A549 (cell line): ENCODE data around the gene RASGEF1C. TPM values are rescaled to one million over a fixed set of nuclear protein-coding genes. Genes with fewer than 3 reads are reported as not detected.

Experiments used
- ATAC-seq, 2 experiments: fragments of 200-7000 bp in 1 of 2; fragments of >200 bp in 1 of 2; cut with Nextera tagmentation in 1 of 2; cut with Tn5 transposase in 1 of 2; 3 replicates each; pipeline versions ENCODE4 v1.8.0 to v1.9.1; 2018 to 2020; ENCODE audit warnings: mild to moderate bottlenecking in 1 of 2, moderate library complexity in 1 of 2
- CTCF ChIA-PET: fragments of 300-600 bp; sonication (Branson Sonifier 250); formaldehyde crosslinking; extraction: SDS; loops from one replicate; lab custom pipeline; 2021; ENCODE audit warnings: antibody characterized with exemption, inconsistent platforms; lab: Yijun Ruan, JAX
- POLR2A ChIA-PET: fragments of 350-600 bp; formaldehyde crosslinking; extraction: SDS; loops from one replicate; lab custom pipeline; 2021; ENCODE audit warnings: antibody characterized with exemption, inconsistent platforms; lab: Yijun Ruan, JAX
- DNase-seq, 2 experiments: peaks; one replicate each; pipeline versions ENCODE4 v3.0.0 to v3.0.0-alpha.2; 2011 to 2016; ENCODE audit warnings: low read depth in 1 of 2, low spot score in 1 of 2
- FAIRE-seq: peaks from 2 replicates; lab custom pipeline; 2011; peaks lifted over from hg19 to GRCh38; lab: Jason Lieb, UNC
- H3K27ac ChIP-seq, 2 experiments: fragments of >200 bp; sonication (Bioruptor Twin); formaldehyde crosslinking; 3 replicates each; pipeline ENCODE4 v1.5.1; 2016 to 2017
- H3K4me1 ChIP-seq: fragments of >200 bp; sonication (Bioruptor Twin); formaldehyde crosslinking; 3 replicates; pipeline ENCODE4 v1.6.1; 2016
- H3K4me2 ChIP-seq: fragments of >200 bp; sonication (Bioruptor Twin); formaldehyde crosslinking; 3 replicates; pipeline ENCODE4 v1.6.1; 2016
- H3K4me3 ChIP-seq: fragments of >200 bp; sonication (Bioruptor Twin); formaldehyde crosslinking; 3 replicates; pipeline ENCODE4 v1.5.1; 2016
- H3K9me3 ChIP-seq: fragments of >200 bp; sonication (Bioruptor Twin); formaldehyde crosslinking; 3 replicates; pipeline ENCODE4 v1.6.1; 2016
- ATOH8 ChIP-seq: fragments of 250-450 bp; sonication (Bioruptor Pico); IDR thresholded peaks from 2 replicates; pipeline ENCODE4 v1.5.0; 2020; ENCODE audit warnings: low read depth, mild to moderate bottlenecking, moderate library complexity
- BHLHE40 ChIP-seq: IDR thresholded peaks from 2 replicates; pipeline ENCODE4 v1.6.1; 2012; ENCODE audit warnings: low read depth, low read length, inconsistent platforms
- CBX8 ChIP-seq: fragments of 200-600 bp; sonication (generic); IDR thresholded peaks from 2 replicates; pipeline ENCODE4 v1.6.1; 2016
- CHD2 ChIP-seq: fragments of 150-350 bp; IDR thresholded peaks from 2 replicates; pipeline ENCODE4 v1.6.1; 2014; ENCODE audit warnings: low read length; ENCODE audit not compliant: partially characterized antibody
- EHMT2 ChIP-seq: fragments of 200-600 bp; sonication (generic); IDR thresholded peaks from 2 replicates; pipeline ENCODE4 v1.6.1; 2016; ENCODE audit warnings: antibody characterized with exemption, low read depth, mild to moderate bottlenecking, moderate library complexity
- FOSB ChIP-seq: fragments of 250-450 bp; sonication (Bioruptor Pico); IDR thresholded peaks from 2 replicates; pipeline ENCODE4 v1.5.0; 2020; ENCODE audit warnings: mild to moderate bottlenecking, moderate library complexity
- FOSL2 ChIP-seq, 2 experiments: fragments of 450-650 bp in 1 of 2; fragments of >200 bp in 1 of 2; sonication (Bioruptor Twin) in 1 of 2; formaldehyde crosslinking; IDR thresholded peaks; 2 replicates each; pipeline versions ENCODE4 v1.5.0 to v1.6.1; 2016 to 2020; ENCODE audit warnings: mild to moderate bottlenecking in 1 of 2, moderate library complexity in 1 of 2
- FOXS1 ChIP-seq: fragments of 250-450 bp; sonication (Bioruptor Pico); IDR thresholded peaks from 2 replicates; pipeline ENCODE4 v1.5.0; 2020; ENCODE audit warnings: mild to moderate bottlenecking, moderate library complexity
- GATA3 ChIP-seq: IDR thresholded peaks from 2 replicates; pipeline ENCODE4 v1.6.1; 2012; ENCODE audit warnings: borderline replicate concordance
- HOXB5 ChIP-seq: fragments of 250-450 bp; sonication (Bioruptor Pico); IDR thresholded peaks from 2 replicates; pipeline ENCODE4 v1.5.0; 2020; ENCODE audit warnings: mild to moderate bottlenecking, moderate library complexity
- JUN ChIP-seq, 2 experiments: fragments of >200 bp; sonication (Bioruptor Twin); formaldehyde crosslinking; IDR thresholded peaks; 2 replicates in 1 of 2; 3 replicates in 1 of 2; pipeline ENCODE4 v1.6.1; 2016 to 2017
- KDM1A ChIP-seq: fragments of 200-600 bp; sonication (generic); IDR thresholded peaks from 2 replicates; pipeline ENCODE4 v1.6.1; 2016; ENCODE audit warnings: low read depth, mild to moderate bottlenecking
- KDM5A ChIP-seq: fragments of 200-600 bp; sonication (generic); IDR thresholded peaks from 2 replicates; pipeline ENCODE4 v1.6.1; 2016; ENCODE audit warnings: antibody characterized with exemption, mild to moderate bottlenecking
- MAFK ChIP-seq: fragments of 450-650 bp; IDR thresholded peaks from 2 replicates; pipeline ENCODE4 v1.6.1; 2014; ENCODE audit not compliant: partially characterized antibody
- MAZ ChIP-seq: fragments of 150-350 bp; IDR thresholded peaks from 2 replicates; pipeline ENCODE4 v1.6.1; 2014; ENCODE audit warnings: antibody characterized with exemption, low read depth, low read length, borderline replicate concordance
- PHF8 ChIP-seq: fragments of 200-600 bp; sonication (generic); IDR thresholded peaks from 2 replicates; pipeline ENCODE4 v1.6.1; 2016; ENCODE audit warnings: low read depth, mild to moderate bottlenecking, antibody characterized with exemption, moderate library complexity, borderline replicate concordance
- RAD21 ChIP-seq, 2 experiments: fragments of >200 bp in 1 of 2; sonication (Bioruptor Twin) in 1 of 2; formaldehyde crosslinking in 1 of 2; IDR thresholded peaks in 1 of 2; conservative IDR thresholded peaks in 1 of 2; 2 replicates in 1 of 2; 3 replicates in 1 of 2; pipeline ENCODE4 v1.6.1; 2012 to 2018; ENCODE audit warnings: inconsistent platforms in 1 of 2
- RCOR1 ChIP-seq: fragments of 150-350 bp; IDR thresholded peaks from 2 replicates; pipeline ENCODE4 v1.6.1; 2014; ENCODE audit warnings: antibody characterized with exemption, low read length, low read depth
- REST ChIP-seq: fragments of 200-600 bp; sonication (generic); IDR thresholded peaks from 2 replicates; pipeline ENCODE4 v1.6.1; 2016; ENCODE audit warnings: antibody characterized with exemption, mild to moderate bottlenecking, moderate library complexity
- RNF2 ChIP-seq: fragments of 200-600 bp; sonication (generic); IDR thresholded peaks from 2 replicates; pipeline ENCODE4 v1.6.1; 2016; ENCODE audit warnings: low read depth, mild to moderate bottlenecking, antibody characterized with exemption, moderate library complexity, borderline replicate concordance
- SMC3 ChIP-seq: fragments of >200 bp; sonication (Bioruptor Twin); formaldehyde crosslinking; IDR thresholded peaks from 3 replicates; pipeline ENCODE4 v1.6.1; 2018; ENCODE audit warnings: inconsistent platforms
- TP53 ChIP-seq: fragments of 250-450 bp; sonication (Bioruptor Pico); IDR thresholded peaks from 2 replicates; pipeline ENCODE4 v1.5.0; 2021; ENCODE audit warnings: mild to moderate bottlenecking, moderate library complexity
- USF2 ChIP-seq: fragments of 450-650 bp; IDR thresholded peaks from 2 replicates; pipeline ENCODE4 v1.6.1; 2014; ENCODE audit warnings: antibody characterized with exemption
- ZC3H11A ChIP-seq: fragments of 450-650 bp; IDR thresholded peaks from 2 replicates; pipeline ENCODE4 v1.6.1; 2014; ENCODE audit warnings: antibody characterized with exemption, mild to moderate bottlenecking
- ZFP36 ChIP-seq: fragments of 450-650 bp; IDR thresholded peaks from 2 replicates; pipeline ENCODE4 v1.6.1; 2014; ENCODE audit warnings: borderline replicate concordance; ENCODE audit not compliant: partially characterized antibody
- ZNF302 ChIP-seq: fragments of 250-450 bp; sonication (Bioruptor Pico); IDR thresholded peaks from 2 replicates; pipeline ENCODE4 v1.9.0; 2021; ENCODE audit warnings: inconsistent platforms, mild to moderate bottlenecking, moderate library complexity
- WGBS: methylation state at CpG from one replicate; pipeline ENCODE4 v1.1.6; 2017; ENCODE audit errors: missing lambda C conversion rate; 5-methylcytosine and 5-hydroxymethylcytosine counted together
- polyA plus RNA-seq, 4 experiments: library from polyadenylated mRNA; depleted of rRNA in 3 of 4; stranded (reverse); fragments of >200 nt; fragmentation: RNase III in 1 of 4; extraction: RNeasy Plus Mini Kit Qiagen cat#74134 plus additional on column Dnase treatment in 1 of 4; gene quantifications; 2 replicates in 3 of 4; 3 replicates in 1 of 4; pipeline ENCODE4 v1.2.3, GENCODE V29; 2011 to 2017
- TF ChIP-seq, protein P1 (sequence below): IDR thresholded peaks from 2 replicates; pipeline ENCODE4 v1.6.1; 2012

The RASGEF1C gene
- polyA plus RNA-seq, 2 of the 4 experiments (the other 2 are of a cell fraction) = 0.12 TPM; not detected in 1

- ATAC-seq (no peak), FAIRE-seq (no peak), DNase-seq (no peak)
- no peak overlapping the region for H3K4me2 ChIP-seq
- H3K4me1 ChIP-seq = no peaks in the 10 kb centered on the region
- no peak overlapping the region for H3K4me3 ChIP-seq
- no peak overlapping the region for H3K27ac ChIP-seq
- no peaks in the 10 kb centered on the region for H3K9me3 ChIP-seq
- WGBS = 38% methylated on average over 12 of the region's 12 CpGs
- POLR2A ChIA-PET = no interaction called here
- CTCF ChIA-PET = no interaction called here
- TF ChIP-seq RAD21 (conservative IDR thresholded peaks at IDR 0.05 in 1 of 2, IDR thresholded peaks at IDR 0.05 in 1 of 2) (no peak), ZFP36 (no peak), FOSL2 (IDR thresholded peaks at IDR 0.05) (no peak), FOSL2 (CRISPR knock-in tag; IDR thresholded peaks at IDR 0.05) (no peak), USF2 (no peak), FOXS1 (no peak), RCOR1 (no peak), KDM5A (no peak), BHLHE40 (no peak), EHMT2 (no peak), MAZ (no peak), TP53 (CRISPR knock-in tag) (no peak), ZNF302 (CRISPR knock-in tag) (no peak)
- TF ChIP-seq, protein P1, sequence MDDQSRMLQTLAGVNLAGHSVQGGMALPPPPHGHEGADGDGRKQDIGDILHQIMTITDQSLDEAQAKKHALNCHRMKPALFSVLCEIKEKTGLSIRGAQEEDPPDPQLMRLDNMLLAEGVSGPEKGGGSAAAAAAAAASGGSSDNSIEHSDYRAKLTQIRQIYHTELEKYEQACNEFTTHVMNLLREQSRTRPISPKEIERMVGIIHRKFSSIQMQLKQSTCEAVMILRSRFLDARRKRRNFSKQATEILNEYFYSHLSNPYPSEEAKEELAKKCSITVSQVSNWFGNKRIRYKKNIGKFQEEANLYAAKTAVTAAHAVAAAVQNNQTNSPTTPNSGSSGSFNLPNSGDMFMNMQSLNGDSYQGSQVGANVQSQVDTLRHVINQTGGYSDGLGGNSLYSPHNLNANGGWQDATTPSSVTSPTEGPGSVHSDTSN = no peak
These were observed 70.6 kb downstream of the RASGEF1C start for GRCh38 chr5:180138214-180138975.

DNA sequence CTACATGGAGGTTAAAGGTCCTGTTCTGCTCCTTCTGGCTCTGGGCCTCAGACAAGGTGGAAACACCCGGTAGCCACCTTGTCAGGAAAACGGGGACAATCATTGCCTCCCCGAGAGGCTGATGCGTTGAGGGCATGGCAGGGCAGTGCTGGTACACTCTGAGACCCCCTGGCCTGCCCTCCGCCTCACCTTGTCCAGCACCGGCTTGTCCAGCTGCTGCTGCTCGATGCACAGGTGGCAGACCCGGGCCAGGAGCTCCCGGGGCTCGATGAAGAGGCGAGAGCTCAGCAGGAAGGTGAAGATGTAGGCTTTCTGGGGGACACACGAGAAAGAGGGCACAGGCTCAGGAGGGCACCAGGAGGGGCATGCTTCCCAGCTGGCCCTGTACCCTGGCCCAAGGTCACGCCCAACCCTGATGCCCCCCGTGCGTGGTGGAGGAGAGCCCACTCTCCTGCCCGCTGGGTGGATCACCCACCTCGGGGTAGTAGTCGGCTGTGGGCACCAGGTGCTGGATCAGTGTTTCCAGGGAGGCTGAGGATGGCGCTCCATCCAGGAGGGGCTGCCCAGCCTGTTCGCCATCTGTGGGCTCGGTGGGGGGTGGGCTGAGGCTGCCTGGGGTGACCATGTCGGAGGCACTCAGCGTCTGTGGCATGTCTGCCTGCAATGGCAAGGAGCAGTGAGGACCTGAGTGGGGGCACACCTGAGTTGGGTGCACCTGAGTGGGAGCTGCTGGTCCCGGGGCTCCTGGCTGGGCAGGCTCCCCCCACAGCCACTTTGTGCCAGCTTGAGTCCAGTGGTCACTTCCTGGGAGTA lies 71.4 kb downstream of the RASGEF1C start:
- H3K4me1 ChIP-seq = no peaks in the 10 kb centered on the region
- TF ChIP-seq FOXS1 (no peak), PHF8 (no peak), FOSB (no peak), EHMT2 (no peak), SMC3 (no peak), HOXB5 (CRISPR knock-in tag) (no peak), GATA3 (no peak), MAFK (no peak), CHD2 (no peak), RNF2 (no peak), KDM1A (no peak), MAZ (no peak), ATOH8 (CRISPR knock-in tag) (no peak), JUN (IDR thresholded peaks at IDR 0.05) (no peak), REST (no peak), TP53 (CRISPR knock-in tag) (no peak), ZC3H11A (no peak), ZFP36 (no peak), CBX8 (no peak), USF2 (no peak)
- ChIA-PET CTCF (no interaction called here), POLR2A (no interaction called here)
- ATAC-seq = no peak
- H3K4me2 ChIP-seq = no peak overlapping the region
- DNase-seq = no peak
- no peaks in the 10 kb centered on the region for H3K9me3 ChIP-seq
- FAIRE-seq = no peak
- H3K27ac ChIP-seq = no peak overlapping the region
- no peak overlapping the region for H3K4me3 ChIP-seq
- WGBS = 52% methylated on average over 18 of the region's 24 CpGs
